ACC112 (cell line): ENCODE data around the gene BGLAP.
"Not testable (repeated sequence)": the region's sequence is repeated elsewhere in the genome, so short reads cannot be mapped to it uniquely, and the experiment has no call there.

Experiments used
- H2AFZ ChIP-seq: fragments of 200-600 bp; sonication (generic); one replicate; pipeline ENCODE4 v1.6.0; 2017; ENCODE audit warnings: antibody characterized with exemption, low read length; ENCODE audit not compliant: unreplicated experiment
- H3K27ac ChIP-seq: fragments of 200-600 bp; sonication (generic); 2 replicates; pipeline ENCODE4 v1.5.1; 2014; ENCODE audit warnings: low read depth, mild to moderate bottlenecking, antibody characterized with exemption, low read length, moderate library complexity
- H3K27me3 ChIP-seq: fragments of 200-600 bp; sonication (generic); 2 replicates; pipeline ENCODE4 v1.6.1; 2014; ENCODE audit warnings: mild to moderate bottlenecking, antibody characterized with exemption, low read length, moderate library complexity, mixed read lengths; ENCODE audit not compliant: insufficient read depth
- H3K36me3 ChIP-seq: fragments of 200-600 bp; sonication (generic); 2 replicates; pipeline ENCODE4 v1.6.1; 2016; ENCODE audit warnings: mild to moderate bottlenecking, antibody characterized with exemption, low read length, moderate library complexity, mixed read lengths; ENCODE audit not compliant: insufficient read depth
- H3K4me1 ChIP-seq: fragments of 200-600 bp; sonication (generic); one replicate; pipeline ENCODE4 v1.6.1; 2016; ENCODE audit warnings: low read length, mixed read lengths; ENCODE audit not compliant: insufficient read depth, unreplicated experiment, control insufficient read depth
- H3K4me3 ChIP-seq: fragments of 200-600 bp; sonication (generic); 2 replicates; pipeline ENCODE4 v1.5.1; 2014; ENCODE audit warnings: mild to moderate bottlenecking, low read depth, low read length
- H3K79me2 ChIP-seq: fragments of 200-600 bp; sonication (generic); one replicate; pipeline ENCODE4 v1.6.0; 2016; ENCODE audit warnings: low read length; ENCODE audit not compliant: control insufficient read depth, unreplicated experiment, insufficient read depth

The BGLAP gene

DNA sequence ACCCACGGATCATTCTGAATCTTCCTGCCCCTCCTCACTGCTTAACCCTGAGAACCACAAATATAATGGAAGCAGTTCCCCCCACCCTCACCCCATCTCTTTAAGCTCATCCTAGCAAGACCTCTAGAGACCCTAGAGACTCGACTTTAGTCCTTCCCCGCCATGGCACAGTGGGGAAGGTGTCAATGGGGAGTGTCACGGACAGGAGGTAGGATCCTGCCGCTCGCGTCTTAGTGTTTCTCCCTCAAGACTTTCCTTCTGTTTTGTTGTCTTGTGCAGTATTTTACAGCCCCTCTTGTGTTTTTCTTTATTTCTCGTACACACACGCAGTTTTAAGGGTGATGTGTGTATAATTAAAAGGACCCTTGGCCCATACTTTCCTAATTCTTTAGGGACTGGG is 29.9 kb upstream of the BGLAP start:
- Histone ChIP-seq H3K4me3 (peak overlapping the region; percentile 95), H3K4me1 (peaks cover 5% of the 10 kb centered on the region), H3K27ac (peak overlapping the region; percentile 96), H3K27me3 (no peaks in the 10 kb centered on the region), H3K36me3 (no peaks in the 10 kb centered on the region), H3K79me2 (peaks cover 4% of the 10 kb centered on the region), H2AFZ (no peak overlapping the region)

DNA sequence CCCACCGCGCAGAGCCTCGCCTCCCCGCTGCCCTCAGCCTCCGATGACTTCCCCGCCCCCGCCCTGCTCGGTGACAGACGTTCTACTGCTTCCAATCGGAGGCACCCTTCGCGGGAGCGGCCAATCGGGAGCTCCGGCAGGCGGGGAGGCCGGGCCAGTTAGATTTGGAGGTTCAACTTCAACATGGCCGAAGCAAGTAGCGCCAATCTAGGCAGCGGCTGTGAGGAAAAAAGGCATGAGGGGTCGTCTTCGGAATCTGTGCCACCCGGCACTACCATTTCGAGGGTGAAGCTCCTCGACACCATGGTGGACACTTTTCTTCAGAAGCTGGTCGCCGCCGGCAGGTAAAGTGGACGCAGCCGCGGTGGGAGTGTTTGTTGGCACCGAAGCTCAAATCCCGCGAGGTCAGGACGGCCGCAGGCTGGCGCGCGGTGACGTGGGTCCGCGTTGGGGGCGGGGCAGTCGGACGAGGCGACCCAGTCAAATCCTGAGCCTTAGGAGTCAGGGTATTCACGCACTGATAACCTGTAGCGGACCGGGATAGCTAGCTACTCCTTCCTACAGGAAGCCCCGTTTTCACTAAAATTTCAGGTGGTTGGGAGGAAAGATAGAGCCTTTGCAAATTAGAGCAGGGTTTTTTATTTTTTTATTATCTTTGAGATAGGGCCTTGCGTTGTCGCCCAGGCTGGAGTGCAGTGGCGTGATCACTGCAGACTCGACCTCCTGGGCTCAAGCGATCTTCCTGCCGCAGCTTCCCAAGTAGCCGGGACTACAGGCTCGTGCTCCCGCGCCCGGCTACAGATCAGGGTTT is 28.9 kb upstream of the BGLAP start, which contains the start of gene PMF1:
TSS of gene PMF1 (plus strand) at position 175 of the 811 bp plus-strand sequence. CDS start at position 184, 9 bp downstream.
- Histone ChIP-seq H2AFZ (peak within 1 kb of the TSS; percentile 99), H3K4me3 (peak within 1 kb of the TSS; percentile 95), H3K36me3 (no peaks in the 10 kb centered on the region), H3K4me1 (peaks cover 14% of the 10 kb centered on the region), H3K27me3 (no peaks in the 10 kb centered on the region), H3K79me2 (peaks cover 4% of the 10 kb centered on the region), H3K27ac (peak within 1 kb of the TSS; percentile 96)

DNA sequence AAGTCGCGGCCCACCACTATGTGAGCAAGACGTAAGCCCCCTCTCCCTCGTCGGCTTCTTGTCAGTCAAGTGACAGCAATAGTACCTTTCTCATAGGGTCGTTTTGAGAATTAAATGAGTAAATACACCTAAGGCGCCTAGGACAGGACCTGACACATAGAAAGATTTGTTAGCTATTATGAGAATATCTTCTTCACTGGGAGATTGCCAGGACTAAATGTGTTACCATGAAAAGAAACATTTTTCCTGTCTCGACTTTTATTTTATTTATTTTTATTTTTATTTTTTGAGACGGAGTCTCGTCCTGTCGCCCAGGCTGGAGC is 28.4 kb upstream of the BGLAP start:
- peaks cover 4% of the 10 kb centered on the region for H3K79me2 ChIP-seq
- no peaks in the 10 kb centered on the region for H3K27me3 ChIP-seq
- peak overlapping the region; percentile 95 for H3K4me3 ChIP-seq
- H3K36me3 ChIP-seq: no peaks in the 10 kb centered on the region
- peaks cover 17% of the 10 kb centered on the region for H3K4me1 ChIP-seq
- peak overlapping the region; percentile 96 for H3K27ac ChIP-seq
- H2AFZ ChIP-seq: peak overlapping the region; percentile 72

- Histone ChIP-seq H3K79me2 (peaks cover 6% of the 10 kb centered on the region), H3K27ac (peak overlapping the region; percentile 96), H3K27me3 (no peaks in the 10 kb centered on the region), H3K4me3 (peak overlapping the region; percentile 95; the same call in 1 of the 2 replicates), H3K4me1 (peaks cover 17% of the 10 kb centered on the region), H2AFZ (no peak overlapping the region), H3K36me3 (no peaks in the 10 kb centered on the region)
Measured at GRCh38 chr1:156214024-156214748, 27.8 kb upstream of the BGLAP start.

DNA sequence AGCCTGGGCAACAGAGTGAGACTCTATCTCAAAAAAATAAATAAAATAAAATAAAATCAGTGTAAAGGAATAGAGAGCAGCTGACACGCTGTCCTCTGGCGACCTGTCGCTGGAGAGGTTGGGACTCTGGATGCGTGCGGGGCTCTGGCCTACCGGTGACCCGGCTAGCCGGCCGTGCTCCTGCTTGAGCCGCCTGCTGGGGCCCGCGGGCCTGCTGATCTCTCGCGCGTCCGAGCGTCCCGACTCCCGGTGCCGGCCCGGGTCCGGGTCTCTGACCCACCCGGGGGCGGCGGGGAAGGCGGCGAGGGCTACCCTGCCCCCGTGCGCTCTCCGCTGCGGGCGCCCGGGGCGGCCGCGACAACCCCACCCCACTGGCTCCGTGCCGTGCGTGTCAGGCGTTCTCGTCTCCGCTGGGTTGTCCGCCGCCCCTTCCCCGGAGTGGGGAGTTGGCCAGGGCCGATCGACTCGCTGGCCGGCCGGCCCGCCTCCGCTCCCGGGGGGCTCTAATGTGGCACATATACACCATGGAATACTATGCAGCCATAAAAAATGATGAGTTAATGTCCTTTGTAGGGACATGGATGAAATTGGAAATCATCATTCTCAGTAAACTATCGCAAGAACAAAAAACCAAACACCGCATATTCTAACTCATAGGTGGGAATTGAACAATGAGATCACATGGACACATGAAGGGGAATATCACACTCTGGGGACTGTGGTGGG is 25.5 kb upstream of the BGLAP start:
- not testable (repeated sequence) for H2AFZ ChIP-seq, H3K27me3 ChIP-seq, H3K27ac ChIP-seq, H3K4me3 ChIP-seq, H3K79me2 ChIP-seq, H3K36me3 ChIP-seq
- H3K4me1 ChIP-seq: peaks cover 17% of the 10 kb centered on the region

- Histone ChIP-seq H3K27ac (peak overlapping the region; percentile 79), H3K79me2 (peaks cover 8% of the 10 kb centered on the region), H3K36me3 (no peaks in the 10 kb centered on the region), H3K27me3 (no peaks in the 10 kb centered on the region), H3K4me1 (peaks cover 21% of the 10 kb centered on the region), H2AFZ (no peak overlapping the region), H3K4me3 (peak overlapping the region; percentile 55)
Measured at GRCh38 chr1:156217871-156218270, 24.1 kb upstream of the BGLAP start.

GRCh38 chr1:156220226-156220625 is 21.8 kb upstream of the BGLAP start:
- H3K79me2 ChIP-seq: peaks cover 4% of the 10 kb centered on the region
- H3K27me3 ChIP-seq: no peaks in the 10 kb centered on the region
- no peak overlapping the region for H3K4me3 ChIP-seq
- peaks cover 20% of the 10 kb centered on the region for H3K4me1 ChIP-seq
- H3K27ac ChIP-seq: no peak overlapping the region
- no peak overlapping the region for H2AFZ ChIP-seq
- no peaks in the 10 kb centered on the region for H3K36me3 ChIP-seq

DNA sequence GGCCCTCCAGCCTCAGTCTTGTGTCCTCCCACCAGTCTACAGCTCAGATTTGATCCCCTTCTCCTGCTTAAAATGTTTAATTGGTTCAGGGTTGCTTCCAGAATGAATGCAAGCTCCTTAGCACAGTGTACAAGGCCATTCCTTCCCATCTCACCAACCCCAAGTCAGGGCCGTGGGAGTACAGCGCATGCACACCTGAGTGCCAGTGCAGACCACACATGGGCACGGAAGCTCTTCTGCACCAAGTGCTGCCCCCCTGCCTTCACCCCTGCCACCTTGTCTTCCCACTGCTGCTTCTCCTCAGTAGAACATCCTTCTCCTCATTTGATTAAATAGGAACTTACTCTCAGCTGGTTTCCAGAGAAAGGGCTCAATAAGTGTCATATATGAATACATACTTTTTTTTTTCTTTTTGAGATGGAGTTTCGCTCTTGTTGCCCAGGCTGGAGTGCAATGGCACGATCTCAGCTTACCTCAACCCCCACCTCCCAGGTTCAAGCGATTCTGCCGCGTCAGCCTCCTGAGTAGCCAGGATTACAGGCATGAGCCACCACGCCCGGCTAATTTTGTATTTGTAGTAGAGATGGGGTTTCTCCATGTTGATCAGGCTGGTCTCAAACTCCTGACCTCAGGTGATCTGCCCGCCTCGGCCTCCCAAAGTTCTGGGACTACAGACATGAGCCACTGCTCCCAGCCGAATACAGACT is 19.8 kb upstream of the BGLAP start:
- Histone ChIP-seq H3K4me1 (peaks cover 20% of the 10 kb centered on the region), H3K27ac (no peak overlapping the region), H2AFZ (no peak overlapping the region), H3K4me3 (no peak overlapping the region), H3K79me2 (peaks cover 4% of the 10 kb centered on the region), H3K27me3 (no peaks in the 10 kb centered on the region), H3K36me3 (no peaks in the 10 kb centered on the region)

DNA sequence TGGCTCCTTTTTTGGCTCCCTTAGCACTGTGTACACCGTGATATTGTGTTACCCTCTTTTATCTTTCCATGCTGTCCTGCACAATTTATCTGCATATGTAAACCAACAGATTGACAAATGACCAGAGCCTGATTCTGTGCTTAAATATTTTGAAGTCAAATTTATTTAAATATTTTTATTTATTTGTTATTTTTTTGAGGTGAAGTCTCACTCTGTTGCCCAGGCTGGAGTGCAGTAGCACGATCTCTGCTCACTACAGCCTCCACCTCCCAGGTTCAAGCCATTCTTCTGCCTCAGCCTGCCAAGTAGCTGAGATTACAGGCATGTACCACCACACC is 16.3 kb upstream of the BGLAP start:
- no peak overlapping the region for H2AFZ ChIP-seq
- H3K27ac ChIP-seq: no peak overlapping the region
- peaks cover 8% of the 10 kb centered on the region for H3K4me1 ChIP-seq

GRCh38 chr1:156226116-156226538 is 15.9 kb upstream of the BGLAP start:
- H2AFZ ChIP-seq: no peak overlapping the region
- H3K79me2 ChIP-seq: peaks cover under 1% of the 10 kb centered on the region
- peaks cover 8% of the 10 kb centered on the region for H3K4me1 ChIP-seq
- H3K4me3 ChIP-seq: no peak overlapping the region
- H3K36me3 ChIP-seq: no peaks in the 10 kb centered on the region
- no peaks in the 10 kb centered on the region for H3K27me3 ChIP-seq
- no peak overlapping the region for H3K27ac ChIP-seq

More for the DNA sequence above, 16.3 kb upstream of the BGLAP start:
- Histone ChIP-seq H3K4me3 (no peak overlapping the region), H3K27me3 (no peaks in the 10 kb centered on the region), H3K36me3 (no peaks in the 10 kb centered on the region), H3K79me2 (peaks cover 2% of the 10 kb centered on the region)
